ENCODE results near the gene GNA15. TPM values are rescaled to one million over a fixed set of nuclear protein-coding genes. Genes with fewer than 3 reads are reported as not detected.

GNA15 gene
- total RNA-seq, 1 experiment from 2014 or later, result 0.87 TPM

DNA sequence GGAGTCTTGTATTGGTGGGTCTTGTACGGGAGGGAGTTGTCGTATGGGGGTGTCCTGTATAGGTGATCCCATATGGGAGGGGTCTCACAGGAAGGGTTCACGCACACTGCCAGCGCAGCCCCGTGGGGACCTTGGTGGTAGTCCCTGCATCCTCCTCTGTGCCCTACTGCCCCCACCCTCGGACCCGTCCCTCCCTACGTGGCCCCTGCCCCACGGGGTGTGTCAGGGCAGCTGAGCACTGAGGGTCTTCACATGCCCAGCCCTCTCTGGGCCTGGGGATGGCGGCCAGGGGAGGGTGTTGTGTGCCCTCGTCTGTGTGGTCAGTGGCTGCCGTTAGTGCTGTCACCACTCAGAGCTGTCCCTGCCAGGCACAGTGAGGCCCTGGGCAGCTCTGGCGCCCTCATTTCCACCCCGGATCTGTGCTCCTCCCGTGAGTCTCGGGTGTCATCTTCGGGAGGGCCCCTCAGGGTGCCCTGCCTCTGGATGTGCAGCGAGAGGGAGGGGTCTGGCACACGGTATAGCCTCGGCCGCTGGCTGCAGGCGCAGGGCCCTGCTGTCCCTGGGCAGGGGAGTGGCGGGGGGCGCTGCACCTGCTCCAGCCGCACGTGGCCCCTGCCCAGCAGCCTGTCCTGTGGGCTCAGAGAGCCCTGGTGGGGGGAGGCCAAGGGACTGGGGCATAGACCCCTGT, 16.0 kb upstream of the GNA15 start:
- DNase-seq (ENCODE audit: extremely low read depth, low read depth), result no peak

DNA sequence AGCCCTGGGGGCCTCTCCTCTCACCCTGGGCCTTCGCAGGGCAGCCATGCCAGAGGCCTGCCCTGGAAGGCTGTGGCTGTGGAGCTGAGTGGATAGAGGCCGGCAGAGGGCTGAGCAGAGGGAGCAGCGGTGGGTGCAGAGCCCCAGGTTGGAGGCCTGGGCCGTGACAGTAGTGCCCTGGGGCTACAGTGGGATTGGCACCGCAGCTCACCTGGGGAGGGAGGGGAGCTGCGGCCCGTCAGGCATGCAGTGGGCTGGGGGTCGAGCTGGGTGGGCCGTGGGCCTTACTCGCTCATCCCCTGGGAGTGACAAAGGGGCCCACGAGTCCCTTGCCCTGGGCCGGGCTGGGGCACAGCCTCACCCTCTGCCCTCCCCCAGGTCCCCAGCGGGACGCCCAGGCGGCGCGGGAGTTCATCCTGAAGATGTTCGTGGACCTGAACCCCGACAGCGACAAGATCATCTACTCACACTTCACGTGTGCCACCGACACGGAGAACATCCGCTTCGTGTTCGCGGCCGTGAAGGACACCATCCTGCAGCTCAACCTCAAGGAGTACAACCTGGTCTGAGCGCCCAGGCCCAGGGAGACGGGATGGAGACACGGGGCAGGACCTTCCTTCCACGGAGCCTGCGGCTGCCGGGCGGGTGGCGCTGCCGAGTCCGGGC, 15.1 kb upstream of the GNA15 start:
- DNase-seq (ENCODE audit: extremely low read depth, low read depth), result no peak

DNA sequence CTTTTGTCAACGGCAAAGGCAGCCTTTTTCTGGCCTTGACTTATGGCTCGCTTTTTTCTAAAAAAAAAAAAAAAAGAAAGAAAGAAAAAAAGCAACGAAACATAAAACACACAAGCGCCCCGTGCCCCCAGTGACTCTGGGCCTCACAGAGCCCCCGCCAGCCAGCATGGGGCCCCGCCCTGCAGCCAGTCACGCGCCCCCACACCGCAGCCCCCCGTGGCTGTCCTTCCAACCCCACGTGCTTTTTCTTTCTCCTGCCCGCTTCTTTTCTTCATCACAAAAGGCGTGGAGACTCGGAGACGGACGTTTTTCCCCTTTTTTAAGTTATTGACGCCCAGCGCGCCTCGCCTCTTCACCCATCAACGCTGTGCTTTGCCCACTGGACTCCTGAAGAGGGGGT, 14.4 kb upstream of the GNA15 start:
- DNase-seq (ENCODE audit: extremely low read depth, low read depth), result no peak

DNA sequence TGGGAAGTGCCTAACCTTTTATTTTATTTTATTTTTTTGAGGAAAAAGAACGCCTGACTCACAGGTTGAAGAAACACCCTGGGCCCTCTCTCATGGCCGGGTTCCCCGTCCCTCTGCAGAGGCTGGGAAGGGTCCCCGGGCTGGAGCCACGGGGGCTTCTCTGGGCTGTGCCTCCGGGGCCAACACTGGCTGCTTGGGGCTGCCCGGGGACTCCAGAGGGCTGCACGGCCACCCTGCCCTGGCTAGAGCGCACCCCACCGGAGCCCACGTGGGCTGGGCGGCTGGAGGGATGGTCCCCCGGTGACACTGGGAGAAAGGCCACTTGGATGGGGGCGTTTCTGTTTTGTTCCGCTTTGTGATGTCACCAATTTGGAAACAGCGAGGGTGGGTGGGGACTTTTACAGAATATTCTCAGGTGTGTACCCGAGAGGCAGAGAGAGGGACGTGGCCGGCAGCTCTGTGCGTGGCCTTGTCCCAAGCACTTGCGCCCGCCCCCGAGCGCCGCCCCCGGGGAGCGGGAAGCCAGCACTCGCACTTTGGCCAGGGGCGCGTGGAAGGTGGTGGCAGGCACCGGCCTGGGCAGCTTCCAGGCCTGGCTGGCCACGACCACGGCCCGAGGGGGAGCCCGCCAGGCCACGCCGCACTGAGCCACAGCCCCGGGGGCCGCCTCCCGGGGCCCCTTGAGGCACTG, 13.9 kb upstream of the GNA15 start:
- no peak for DNase-seq (ENCODE audit: extremely low read depth, low read depth)

DNA sequence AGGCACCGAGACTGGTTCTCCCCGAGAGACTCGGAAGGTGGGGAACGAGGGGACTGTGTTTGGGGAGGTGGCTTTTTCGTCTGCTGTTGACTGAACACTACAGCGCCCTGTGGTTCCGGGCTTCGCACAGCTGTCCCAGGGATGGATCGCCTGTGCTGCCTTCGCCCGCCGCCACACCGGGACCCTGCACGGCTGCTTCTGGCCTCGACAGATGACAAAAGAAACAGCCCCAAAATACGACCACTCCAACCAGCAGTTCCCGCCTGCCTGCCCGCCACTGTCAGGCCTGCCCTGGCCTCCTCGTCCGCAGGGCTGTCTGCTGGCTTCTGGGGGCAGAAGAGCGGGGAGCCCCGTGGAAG, 13.3 kb upstream of the GNA15 start:
- no peak for DNase-seq (ENCODE audit: extremely low read depth, low read depth)

DNA sequence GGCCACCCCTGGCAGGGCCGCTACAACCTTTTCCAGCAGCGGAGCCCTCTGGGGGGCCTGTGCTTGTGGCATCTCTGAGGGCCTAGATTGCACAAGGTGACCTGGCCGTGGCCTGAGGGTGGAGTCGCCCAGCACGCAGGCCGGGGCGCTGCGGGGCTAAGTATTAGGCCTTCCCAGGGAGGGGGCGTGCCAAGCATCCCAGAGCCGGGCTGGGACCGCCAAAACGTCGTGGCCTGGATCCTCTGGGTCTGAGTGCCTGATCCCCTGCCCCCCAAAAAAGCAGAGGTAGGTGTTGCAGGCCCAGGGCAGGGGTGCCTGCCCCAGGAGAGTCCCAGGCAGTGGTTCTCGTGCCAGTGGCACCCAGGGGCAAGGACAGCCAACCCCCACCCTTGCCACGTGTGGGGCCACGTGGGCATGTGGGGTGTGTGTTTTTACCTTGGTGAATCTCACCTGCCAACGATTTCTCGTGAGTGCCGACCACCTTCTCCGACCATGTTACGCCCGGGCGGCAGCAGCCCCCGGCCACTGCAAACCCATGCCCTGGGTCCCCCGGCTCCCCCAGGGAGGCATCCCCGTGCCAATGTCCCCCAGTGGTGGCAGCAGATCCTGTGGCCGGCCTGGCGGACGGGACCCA, 12.6 kb upstream of the GNA15 start:
- no peak for DNase-seq (ENCODE audit: extremely low read depth, low read depth)

DNA sequence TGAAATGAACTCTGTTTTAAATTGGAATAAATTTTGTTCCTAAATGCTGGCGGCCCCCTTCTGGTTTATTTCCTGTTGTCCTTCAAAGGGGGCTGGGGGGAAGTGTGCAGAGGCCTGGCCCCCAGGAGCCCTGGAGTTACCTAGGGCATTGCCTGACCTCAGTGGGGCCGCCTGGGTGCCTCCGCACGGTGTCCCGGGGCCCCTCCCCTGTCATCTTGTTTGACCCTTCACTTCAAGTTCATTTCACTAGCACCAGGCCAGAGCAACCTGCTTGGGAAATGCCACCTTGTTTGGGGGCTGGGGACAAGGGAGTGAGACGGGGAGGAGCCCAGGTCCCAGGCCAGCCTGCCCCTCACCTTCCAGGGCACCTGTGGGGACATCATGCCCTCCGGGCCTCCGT, 11.9 kb upstream of the GNA15 start:
- DNase-seq (ENCODE audit: extremely low read depth, low read depth), result no peak

DNA sequence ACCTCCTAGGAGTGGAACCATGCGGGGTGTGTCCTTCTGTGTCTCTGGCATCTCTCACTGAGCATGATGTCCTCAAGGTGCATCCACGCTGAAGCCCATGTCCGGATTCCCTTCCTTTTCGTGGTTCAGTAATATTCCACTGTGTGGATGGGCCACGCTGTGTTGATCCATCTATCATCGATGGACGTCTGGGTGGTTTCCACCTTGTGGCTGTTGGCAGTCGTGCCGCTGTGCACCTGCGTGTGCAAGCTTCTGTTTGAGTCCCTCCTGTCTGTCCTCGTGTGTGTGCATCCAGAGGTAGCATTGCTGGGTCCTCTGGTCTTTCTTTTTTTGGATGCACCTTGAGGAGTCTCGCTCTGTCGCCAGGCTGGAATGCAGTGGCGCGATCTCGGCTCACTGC, 11.2 kb upstream of the GNA15 start:
- no peak for DNase-seq (ENCODE audit: extremely low read depth, low read depth)

DNA sequence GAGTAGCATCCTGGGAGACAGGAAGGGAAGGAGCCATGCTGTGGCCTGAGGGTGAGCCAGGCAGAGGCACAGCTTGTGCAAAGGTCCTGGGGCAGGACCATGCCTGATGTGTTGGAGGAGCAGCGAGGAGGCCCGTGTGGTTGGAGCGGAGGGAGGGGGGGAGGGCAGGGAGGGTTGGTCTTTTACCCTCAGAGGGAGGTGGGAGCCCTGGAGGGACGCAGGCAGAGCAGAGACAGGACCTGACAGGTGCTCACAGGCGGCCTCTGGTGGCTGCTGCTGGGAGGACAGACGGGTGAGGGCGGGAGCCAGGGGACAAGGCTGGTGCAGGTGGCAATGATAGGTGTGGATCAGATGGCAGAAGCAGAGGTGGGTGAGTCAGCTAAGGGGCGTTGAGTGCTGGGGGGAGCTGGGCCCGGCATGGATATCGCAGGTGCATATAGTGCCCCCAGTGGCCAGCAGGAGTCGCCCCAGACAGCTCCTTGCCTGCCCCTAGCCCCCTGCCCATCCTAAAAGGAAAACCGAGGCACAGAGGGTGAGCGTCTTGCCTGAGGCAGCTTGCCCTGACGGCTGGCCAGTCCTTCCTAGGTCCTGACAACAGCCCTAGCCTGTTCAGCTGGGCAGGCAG, 9.8 kb upstream of the GNA15 start:
- DNase-seq (ENCODE audit: extremely low read depth, low read depth), result peak; percentile 22

DNA sequence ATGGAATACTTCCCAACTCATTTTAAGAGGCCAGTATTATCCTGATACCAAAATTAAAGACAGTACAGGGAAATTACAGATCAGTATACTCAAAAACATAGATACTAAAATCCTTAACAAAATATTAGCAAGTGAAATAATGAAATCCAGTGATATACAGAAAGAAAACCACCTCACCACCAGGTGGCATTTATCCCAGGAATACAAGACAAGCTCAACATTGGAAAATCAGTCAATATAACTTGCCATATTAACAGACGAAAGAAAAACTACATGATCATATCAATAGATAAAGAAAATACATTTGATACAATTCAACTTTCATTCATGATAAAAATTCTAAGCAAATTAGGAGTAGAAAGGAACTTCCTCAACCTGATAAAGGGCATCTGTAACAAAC, 6.7 kb upstream of the GNA15 start:
- DNase-seq (ENCODE audit: extremely low read depth, low read depth), result peak; percentile 36

DNA sequence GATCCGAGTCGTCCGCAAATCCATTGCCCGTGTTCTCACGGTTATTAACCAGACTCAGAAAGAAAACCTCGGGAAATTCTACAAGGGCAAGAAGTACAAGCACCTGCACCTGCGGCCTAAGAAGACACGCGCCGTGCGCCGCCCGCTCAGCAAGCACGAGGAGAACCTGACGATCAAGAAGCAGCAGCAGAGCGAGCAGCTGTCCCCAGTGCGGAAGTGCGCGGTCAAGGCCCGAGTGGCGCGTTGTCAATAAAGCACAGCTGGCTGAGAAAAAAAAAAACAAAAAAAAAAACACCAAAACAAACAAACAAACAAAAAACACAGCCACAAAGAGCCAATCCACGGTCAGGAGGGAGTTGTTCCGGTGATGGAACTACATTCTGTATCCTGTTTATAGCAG, 4.7 kb upstream of the GNA15 start:
- no peak for DNase-seq (ENCODE audit: extremely low read depth, low read depth)

DNA sequence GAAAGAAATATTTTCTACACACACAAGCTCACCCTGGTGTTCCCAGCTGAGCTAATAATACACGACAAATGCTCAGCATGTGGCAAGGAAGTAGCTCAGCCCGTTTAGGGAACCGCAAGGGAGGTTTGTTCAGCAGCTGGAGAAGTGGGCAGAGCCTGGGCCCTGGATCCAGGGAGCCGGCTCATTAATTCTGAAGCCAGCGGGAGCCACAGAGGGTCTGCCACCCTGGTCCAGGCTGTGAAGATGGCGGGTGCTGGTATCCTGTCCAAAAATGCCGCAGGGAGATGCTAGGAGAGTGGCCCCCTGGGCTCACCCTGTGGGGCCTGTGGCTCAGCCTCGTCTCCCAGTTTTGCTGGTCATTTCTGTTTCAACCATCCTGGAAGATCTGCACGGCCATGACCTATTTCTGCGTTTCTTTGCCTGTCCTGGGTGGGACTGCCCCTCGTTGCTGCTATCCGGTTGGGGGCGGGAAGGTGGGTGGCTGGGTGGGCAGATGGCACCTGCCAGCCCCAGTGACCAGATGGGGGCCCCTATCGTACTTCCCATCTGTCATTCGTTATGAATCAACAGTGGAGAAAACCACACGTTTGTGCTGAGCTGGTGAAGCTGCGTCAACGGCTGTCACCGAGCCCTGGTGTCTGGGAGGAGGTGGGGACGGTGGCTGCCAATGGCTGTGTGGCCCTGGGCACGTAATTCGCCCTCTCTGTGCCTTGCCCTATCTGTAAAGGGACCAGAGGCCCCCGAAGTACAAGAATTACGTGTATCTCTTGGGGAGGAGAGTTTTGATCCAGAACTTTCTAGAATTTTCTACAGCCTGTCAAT, 2.7 kb upstream of the GNA15 start:
- DNase-seq (ENCODE audit: extremely low read depth, low read depth), result no peak

DNA sequence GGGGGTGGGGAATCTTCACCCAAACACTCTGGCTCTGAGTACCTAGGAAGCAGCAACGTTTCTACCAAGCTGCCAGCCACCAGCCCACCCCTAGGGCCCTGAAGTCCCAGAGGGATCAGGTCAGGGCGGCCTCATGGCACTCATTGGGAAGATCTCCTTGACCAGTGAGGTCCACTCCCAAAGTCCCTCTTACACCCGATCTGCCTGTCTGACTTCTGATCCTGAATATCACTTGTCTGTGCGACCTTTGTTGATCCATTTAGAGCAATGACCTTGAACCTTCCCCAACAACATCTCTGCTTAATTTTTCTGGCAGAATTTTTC, 2.1 kb upstream of the GNA15 start:
- DNase-seq (ENCODE audit: extremely low read depth, low read depth), result no peak

DNA sequence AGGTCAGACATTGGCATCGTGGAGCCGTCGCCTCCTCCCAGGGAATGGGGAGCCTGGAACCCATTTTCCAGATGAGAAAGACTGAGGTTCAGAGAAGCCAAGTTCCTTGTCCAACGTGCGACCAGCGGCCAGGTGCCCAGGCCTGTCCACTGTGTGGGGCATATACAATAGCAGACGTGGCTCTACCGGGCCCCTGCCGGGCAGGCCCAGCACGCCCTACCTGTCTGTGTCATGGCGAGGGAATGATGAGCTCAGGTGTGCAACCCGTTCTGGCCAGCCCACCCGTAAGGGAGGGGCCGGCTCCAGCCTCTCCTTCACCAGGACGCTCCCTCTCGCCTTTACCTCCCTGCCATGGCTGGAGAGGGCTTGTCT, 837 bp downstream of the GNA15 start:
- no peak for DNase-seq (ENCODE audit: extremely low read depth, low read depth)

DNA sequence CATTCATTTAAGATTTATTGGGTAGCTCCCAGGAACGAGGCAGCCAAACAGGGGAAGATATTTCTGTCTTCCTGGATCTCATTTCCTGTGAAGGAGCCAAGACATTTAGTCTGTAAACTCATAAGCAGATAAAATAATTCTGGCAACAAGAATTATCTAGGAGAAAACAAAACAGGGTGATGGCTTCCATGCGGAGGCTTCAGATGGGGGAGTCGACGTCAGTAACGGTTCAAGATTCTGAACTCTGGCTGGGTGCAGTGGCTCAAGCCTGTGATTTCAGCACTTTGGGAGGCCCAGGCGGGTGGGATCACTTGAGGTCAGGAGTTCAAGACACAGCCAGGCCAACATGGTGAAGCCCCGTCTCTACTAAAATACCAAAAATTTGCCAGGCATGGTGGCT, 1.3 kb downstream of the GNA15 start:
- no peak for DNase-seq (ENCODE audit: extremely low read depth, low read depth)

DNA sequence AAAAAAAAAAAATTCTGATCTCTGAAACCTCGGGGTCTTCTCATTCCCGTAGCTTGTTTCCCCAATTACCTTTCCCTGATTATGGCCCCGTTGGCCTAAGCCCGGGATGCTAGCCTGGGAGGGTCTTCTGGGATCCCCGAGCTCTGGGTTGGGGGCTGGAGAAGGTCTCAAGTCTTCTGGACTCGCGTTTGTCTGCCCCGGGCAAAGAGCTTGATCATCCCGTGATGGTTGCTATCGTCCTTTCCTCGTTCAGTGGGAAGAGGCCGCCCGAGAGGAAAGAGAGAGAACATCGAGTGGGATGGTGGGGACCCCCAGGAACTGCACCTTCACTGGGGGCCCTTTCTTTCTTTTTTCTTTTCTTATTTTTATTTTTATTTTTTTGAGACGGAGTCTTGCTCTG, 2.4 kb downstream of the GNA15 start:
- DNase-seq (ENCODE audit: extremely low read depth, low read depth), result no peak

DNA sequence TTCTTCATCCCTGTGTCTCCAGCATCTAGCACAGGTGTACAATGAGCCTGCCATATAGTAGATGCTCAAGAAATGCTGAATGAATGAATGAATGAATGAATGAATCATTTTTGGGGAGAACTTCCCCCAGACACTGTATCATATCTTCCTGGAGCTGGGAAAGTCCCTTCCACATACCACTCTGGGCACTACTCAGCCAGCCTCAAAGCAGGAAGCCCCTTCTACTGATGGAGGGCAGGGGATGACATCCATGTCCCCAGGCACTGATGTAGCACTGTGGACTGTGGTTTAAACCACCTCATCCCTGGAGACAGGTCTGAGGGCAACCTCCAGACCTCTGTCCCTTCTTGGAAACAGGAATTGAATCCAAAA, 4.8 kb downstream of the GNA15 start:
- no peak for DNase-seq (ENCODE audit: extremely low read depth, low read depth)

DNA sequence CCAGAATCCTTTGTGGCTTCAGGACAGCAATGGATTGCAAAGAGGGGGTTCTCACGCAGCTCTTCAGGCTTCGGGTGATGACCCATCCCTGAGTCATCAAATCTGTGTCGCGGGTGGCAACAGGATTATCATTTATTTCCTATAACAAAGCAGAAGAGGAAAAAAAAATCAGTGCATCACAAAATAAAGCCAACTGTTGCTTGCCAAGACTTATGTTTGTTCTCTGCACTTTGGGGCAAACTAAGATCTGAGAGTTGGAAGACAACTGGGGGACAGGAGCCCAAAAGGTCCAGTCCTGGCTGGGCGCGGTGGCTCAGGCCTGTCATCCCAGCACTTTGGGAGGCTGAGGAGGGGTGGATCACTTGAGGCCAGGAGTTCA, 6.4 kb downstream of the GNA15 start:
- DNase-seq (ENCODE audit: extremely low read depth, low read depth), result peak; percentile 30

DNA sequence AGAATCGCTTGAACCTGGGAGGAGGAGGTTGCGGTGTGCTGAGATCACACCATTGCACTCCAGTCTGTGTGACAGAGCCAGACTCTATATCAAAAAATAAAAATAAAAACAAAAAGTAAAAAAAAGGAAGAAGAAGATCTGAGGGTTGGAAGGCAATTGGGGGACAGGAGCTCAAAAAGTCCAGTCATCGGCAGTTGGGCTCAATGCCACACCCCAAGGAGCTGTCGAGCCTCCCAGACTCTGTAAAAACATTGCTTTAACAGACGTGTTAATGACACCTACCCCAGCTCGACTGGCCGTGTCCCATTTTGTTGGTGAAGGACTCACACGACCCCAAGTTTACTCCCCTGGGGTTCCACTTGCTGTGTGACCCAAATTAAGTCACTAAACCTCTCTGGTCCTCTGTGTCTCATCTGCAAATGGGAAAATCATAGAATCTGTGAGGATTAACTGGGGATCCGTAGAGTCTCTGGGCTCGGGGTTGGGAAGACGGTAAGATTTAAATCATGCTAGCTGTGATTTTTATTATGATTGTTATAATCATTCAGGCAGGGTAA, 7.0 kb downstream of the GNA15 start:
- no peak for DNase-seq (ENCODE audit: extremely low read depth, low read depth)

DNA sequence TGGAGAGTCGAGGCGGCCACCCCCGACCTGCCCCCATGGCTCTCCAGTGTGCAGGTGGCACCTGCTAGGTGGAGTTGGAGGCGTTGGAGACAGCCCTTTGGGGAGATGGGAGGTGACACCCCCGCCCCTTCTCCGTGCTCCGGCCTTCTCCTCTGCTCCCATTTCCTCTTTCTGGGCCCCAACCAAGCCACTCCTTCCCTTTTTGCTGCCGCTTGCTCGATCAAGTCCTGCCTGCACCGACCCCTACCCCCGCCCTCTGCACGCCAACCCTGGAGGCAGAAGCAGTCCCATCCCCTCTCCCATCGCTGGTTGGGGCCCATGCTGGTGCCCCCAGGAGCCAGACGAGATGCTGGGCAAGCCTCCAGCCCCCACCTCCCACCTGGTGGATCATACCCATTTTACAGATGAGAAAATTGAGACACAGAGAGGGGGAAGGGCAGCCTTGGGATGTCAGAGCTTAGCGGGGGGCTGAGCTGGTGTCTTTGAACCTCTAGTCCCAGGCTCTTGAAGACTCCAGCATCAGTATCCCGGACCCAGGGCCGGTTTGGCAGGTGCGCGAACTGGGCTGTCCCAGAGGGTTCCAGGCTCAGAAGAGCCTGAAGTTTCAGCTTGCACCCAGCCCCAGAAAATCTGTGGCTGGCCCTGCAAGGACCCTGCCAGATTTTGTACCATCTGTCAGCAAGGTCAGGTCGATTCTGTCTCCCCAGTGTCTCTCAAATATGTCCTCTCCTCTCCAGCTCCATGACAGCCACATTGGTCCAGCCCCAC, 10.3 kb downstream of the GNA15 start:
- DNase-seq (ENCODE audit: extremely low read depth, low read depth), result no peak
